HepG2 (cell line): ENCODE results near the gene GFPT1. TPM values are rescaled to one million over a fixed set of nuclear protein-coding genes. Genes with fewer than 3 reads are reported as not detected.

ENCODE experiments used
- AGO1 ChIP-seq: fragments of 200-400 bp; formaldehyde crosslinking; IDR thresholded peaks from 2 replicates; pipeline ENCODE4 v1.6.1; 2017; ENCODE audit warnings: mild to moderate bottlenecking, low read depth, low read length, moderate library complexity; ENCODE audit not compliant: poor library complexity, severe bottlenecking
- ATF1 ChIP-seq: IDR thresholded peaks from 2 replicates; pipeline ENCODE4 v1.6.1; 2016; ENCODE audit warnings: mild to moderate bottlenecking, control low read depth
- ELF3 ChIP-seq: IDR thresholded peaks from 2 replicates; pipeline ENCODE4 v1.6.1; 2016; ENCODE audit warnings: missing genetic modification reagents, missing compliant biosample characterization
- KDM5B ChIP-seq: sonication (generic); formaldehyde crosslinking; IDR thresholded peaks from 2 replicates; pipeline ENCODE4 v1.4.0; 2020; ENCODE audit warnings: missing genetic modification reagents, mild to moderate bottlenecking, borderline replicate concordance
- MED1 ChIP-seq: sonication (generic); formaldehyde crosslinking; IDR thresholded peaks from 2 replicates; pipeline ENCODE4 v1.4.0; 2020; ENCODE audit warnings: missing genetic modification reagents
- NFKB2 ChIP-seq: sonication (generic); formaldehyde crosslinking; IDR thresholded peaks from 2 replicates; pipeline ENCODE4 v1.4.0; 2020; ENCODE audit warnings: missing genetic modification reagents, borderline replicate concordance
- SIX1 ChIP-seq: sonication (generic); formaldehyde crosslinking; IDR thresholded peaks from 2 replicates; pipeline ENCODE4 v1.4.0; 2020; ENCODE audit warnings: missing genetic modification reagents, borderline replicate concordance
- ZFP90 ChIP-seq: sonication (generic); formaldehyde crosslinking; IDR thresholded peaks from 2 replicates; pipeline ENCODE4 v1.8.0; 2022; ENCODE audit warnings: missing genetic modification reagents, mild to moderate bottlenecking, inconsistent platforms, borderline replicate concordance
- ZKSCAN8 ChIP-seq: IDR thresholded peaks from 2 replicates; pipeline ENCODE4 v1.6.1; 2016; ENCODE audit warnings: borderline replicate concordance, missing genetic modification reagents, missing compliant biosample characterization
- ZNF10 ChIP-seq: sonication (generic); formaldehyde crosslinking; IDR thresholded peaks from 2 replicates; pipeline ENCODE4 v1.4.0; 2020; ENCODE audit warnings: mild to moderate bottlenecking, low read depth, missing genetic modification reagents, borderline replicate concordance
- ZNF354B ChIP-seq: sonication (generic); formaldehyde crosslinking; IDR thresholded peaks from 2 replicates; pipeline ENCODE4 v1.8.0; 2022; ENCODE audit warnings: mild to moderate bottlenecking, missing genetic modification reagents
- ZNF589 ChIP-seq: sonication (generic); formaldehyde crosslinking; conservative IDR thresholded peaks from 2 replicates; pipeline ENCODE4 v1.8.0; 2022; ENCODE audit warnings: mild to moderate bottlenecking, moderate library complexity, missing genetic modification reagents
- ZNF605 ChIP-seq: sonication (generic); formaldehyde crosslinking; IDR thresholded peaks from 2 replicates; pipeline ENCODE4 v1.8.0; 2022; ENCODE audit warnings: mild to moderate bottlenecking, missing genetic modification reagents
- polyA plus RNA-seq, 8 experiments: library from polyadenylated mRNA; depleted of rRNA in 3 of 8; stranded (reverse) in 7 of 8; unstranded in 1 of 8; fragments of >200 nt; fragmentation: Illumina TruSeq in 4 of 8; extraction: Trizol in 4 of 8; gene quantifications; 2 replicates each; pipeline versions ENCODE4 v1.2.1 to v1.2.3, GENCODE V29; 2011 to 2016; ENCODE audit warnings: low read depth in 4 of 8, missing spikeins in 1 of 8, mixed read lengths in 1 of 8; ENCODE audit not compliant: insufficient read depth in 1 of 8
- total RNA-seq, 5 experiments: library from RNA; depleted of rRNA; stranded (reverse); fragments of >200 nt; fragmentation: Illumina TruSeq; extraction: Trizol; gene quantifications; 2 replicates each; pipeline ENCODE4 v1.2.3, GENCODE V29; 2016; ENCODE audit warnings: low read depth in 1 of 5
- TF ChIP-seq, protein P1 (sequence below): sonication (generic); formaldehyde crosslinking; conservative IDR thresholded peaks from 2 replicates; pipeline ENCODE4 v1.4.0; 2020; ENCODE audit warnings: mild to moderate bottlenecking, missing genetic modification reagents, moderate library complexity
- TF ChIP-seq, protein P2 (sequence below): sonication (generic); formaldehyde crosslinking; IDR thresholded peaks from 2 replicates; pipeline ENCODE4 v1.5.0; 2020; ENCODE audit warnings: missing genetic modification reagents
- TF ChIP-seq, protein P3 (sequence below): sonication (generic); formaldehyde crosslinking; IDR thresholded peaks from 2 replicates; pipeline ENCODE4 v1.4.0; 2020; ENCODE audit warnings: missing genetic modification reagents
- TF ChIP-seq, protein P4 (sequence below): IDR thresholded peaks from 2 replicates; pipeline ENCODE4 v1.6.1; 2016; ENCODE audit warnings: low read depth, borderline replicate concordance
- TF ChIP-seq, protein P5 (sequence below): sonication (generic); formaldehyde crosslinking; IDR thresholded peaks from 2 replicates; pipeline ENCODE4 v1.4.0; 2020; ENCODE audit warnings: mild to moderate bottlenecking, missing genetic modification reagents

GFPT1 gene
- total and polyA plus RNA-seq, 2 of the 13 experiments (the other 11 are each of a cell fraction or from before 2014, with no cell fraction given), result 24.0 to 84.9 TPM

DNA sequence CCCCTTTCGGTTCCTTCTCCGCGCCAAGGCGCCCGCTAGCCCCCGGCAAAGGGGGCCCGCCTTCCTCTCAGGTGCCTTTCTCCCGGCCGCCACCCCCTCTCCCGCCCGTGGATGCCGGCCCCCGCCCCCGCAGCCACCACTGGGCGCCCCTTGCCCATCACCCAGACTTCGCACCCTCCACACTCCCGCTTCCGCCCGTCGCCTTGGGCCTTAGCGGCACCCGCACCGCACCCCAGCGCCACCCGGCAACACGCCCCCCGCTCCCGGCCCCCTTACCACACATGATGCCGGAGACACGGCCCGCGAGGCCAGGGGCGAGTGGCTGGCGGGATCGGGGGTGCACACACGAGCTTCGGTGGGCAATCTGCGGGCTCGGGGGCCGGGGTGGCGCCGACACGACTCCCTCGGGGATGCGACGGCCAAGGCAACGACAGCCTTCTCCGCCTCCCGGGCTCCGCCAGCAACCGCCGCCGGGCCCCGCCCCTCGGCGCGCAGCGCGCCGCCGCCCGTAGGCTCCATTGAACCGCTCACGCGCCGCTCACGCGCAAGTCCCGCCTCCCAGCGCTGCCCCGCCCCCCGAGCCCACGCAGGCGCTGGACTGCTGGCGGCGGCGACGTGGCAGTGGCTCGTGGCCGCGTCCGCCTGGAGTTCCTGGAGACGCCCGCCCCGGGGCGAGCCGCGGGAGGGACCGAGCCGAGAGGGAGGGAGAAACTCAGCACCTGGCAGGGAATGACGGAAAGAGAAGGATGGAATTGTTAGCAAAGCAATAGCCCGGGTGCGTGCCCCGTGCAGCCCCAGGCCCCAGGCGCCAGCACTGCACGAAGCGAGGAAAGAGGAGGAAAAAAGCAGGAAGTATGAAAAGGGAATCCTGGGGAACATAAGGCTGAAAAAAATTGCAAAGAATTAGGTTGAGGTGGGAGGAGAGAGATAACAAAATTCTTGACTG lies at the start of gene GFPT1 (continued):
- TF ChIP-seq, protein P1, sequence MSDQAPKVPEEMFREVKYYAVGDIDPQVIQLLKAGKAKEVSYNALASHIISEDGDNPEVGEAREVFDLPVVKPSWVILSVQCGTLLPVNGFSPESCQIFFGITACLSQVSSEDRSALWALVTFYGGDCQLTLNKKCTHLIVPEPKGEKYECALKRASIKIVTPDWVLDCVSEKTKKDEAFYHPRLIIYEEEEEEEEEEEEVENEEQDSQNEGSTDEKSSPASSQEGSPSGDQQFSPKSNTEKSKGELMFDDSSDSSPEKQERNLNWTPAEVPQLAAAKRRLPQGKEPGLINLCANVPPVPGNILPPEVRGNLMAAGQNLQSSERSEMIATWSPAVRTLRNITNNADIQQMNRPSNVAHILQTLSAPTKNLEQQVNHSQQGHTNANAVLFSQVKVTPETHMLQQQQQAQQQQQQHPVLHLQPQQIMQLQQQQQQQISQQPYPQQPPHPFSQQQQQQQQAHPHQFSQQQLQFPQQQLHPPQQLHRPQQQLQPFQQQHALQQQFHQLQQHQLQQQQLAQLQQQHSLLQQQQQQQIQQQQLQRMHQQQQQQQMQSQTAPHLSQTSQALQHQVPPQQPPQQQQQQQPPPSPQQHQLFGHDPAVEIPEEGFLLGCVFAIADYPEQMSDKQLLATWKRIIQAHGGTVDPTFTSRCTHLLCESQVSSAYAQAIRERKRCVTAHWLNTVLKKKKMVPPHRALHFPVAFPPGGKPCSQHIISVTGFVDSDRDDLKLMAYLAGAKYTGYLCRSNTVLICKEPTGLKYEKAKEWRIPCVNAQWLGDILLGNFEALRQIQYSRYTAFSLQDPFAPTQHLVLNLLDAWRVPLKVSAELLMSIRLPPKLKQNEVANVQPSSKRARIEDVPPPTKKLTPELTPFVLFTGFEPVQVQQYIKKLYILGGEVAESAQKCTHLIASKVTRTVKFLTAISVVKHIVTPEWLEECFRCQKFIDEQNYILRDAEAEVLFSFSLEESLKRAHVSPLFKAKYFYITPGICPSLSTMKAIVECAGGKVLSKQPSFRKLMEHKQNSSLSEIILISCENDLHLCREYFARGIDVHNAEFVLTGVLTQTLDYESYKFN (CRISPR knock-in tag), result 0 out of 2 replicates have a peak, but pooled peaks have one; percentile 36
- TF ChIP-seq ZFP90, result peak; percentile 78; the same call in 1 of the 2 replicates
- TF ChIP-seq ZNF589 (CRISPR knock-in tag), result peak; percentile 97
- TF ChIP-seq, protein P2, sequence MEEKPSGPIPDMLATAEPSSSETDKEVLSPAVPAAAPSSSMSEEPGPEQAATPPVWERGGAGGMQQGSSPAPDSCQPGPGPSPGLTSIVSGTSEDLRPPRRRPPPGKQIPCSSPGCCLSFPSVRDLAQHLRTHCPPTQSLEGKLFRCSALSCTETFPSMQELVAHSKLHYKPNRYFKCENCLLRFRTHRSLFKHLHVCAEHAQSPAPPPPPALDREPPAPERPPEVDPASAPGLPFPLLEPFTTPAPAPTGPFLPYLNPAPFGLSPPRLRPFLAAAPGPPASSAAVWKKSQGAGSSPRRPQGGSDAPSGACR (CRISPR knock-in tag), result peak; percentile 98
- TF ChIP-seq ZNF354B (CRISPR knock-in tag), result 0 out of 2 replicates have a peak, but pooled peaks have one; percentile 19
- TF ChIP-seq SIX1 (CRISPR knock-in tag), result 0 out of 2 replicates have a peak, but pooled peaks have one; percentile 7
- peak; percentile 80 for TF ChIP-seq ELF3 (CRISPR knock-in tag)
- TF ChIP-seq, protein P3, sequence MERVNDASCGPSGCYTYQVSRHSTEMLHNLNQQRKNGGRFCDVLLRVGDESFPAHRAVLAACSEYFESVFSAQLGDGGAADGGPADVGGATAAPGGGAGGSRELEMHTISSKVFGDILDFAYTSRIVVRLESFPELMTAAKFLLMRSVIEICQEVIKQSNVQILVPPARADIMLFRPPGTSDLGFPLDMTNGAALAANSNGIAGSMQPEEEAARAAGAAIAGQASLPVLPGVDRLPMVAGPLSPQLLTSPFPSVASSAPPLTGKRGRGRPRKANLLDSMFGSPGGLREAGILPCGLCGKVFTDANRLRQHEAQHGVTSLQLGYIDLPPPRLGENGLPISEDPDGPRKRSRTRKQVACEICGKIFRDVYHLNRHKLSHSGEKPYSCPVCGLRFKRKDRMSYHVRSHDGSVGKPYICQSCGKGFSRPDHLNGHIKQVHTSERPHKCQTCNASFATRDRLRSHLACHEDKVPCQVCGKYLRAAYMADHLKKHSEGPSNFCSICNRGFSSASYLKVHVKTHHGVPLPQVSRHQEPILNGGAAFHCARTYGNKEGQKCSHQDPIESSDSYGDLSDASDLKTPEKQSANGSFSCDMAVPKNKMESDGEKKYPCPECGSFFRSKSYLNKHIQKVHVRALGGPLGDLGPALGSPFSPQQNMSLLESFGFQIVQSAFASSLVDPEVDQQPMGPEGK (CRISPR knock-in tag), result peak; percentile 13; the same call in 1 of the 2 replicates
- TF ChIP-seq ZNF10 (CRISPR knock-in tag), result no peak
- TF ChIP-seq, protein P4, sequence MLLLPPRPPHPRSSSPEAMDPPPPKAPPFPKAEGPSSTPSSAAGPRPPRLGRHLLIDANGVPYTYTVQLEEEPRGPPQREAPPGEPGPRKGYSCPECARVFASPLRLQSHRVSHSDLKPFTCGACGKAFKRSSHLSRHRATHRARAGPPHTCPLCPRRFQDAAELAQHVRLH, result peak; percentile 83; the same call in 1 of the 2 replicates
- peak; percentile 70 for TF ChIP-seq AGO1
- TF ChIP-seq, protein P5, sequence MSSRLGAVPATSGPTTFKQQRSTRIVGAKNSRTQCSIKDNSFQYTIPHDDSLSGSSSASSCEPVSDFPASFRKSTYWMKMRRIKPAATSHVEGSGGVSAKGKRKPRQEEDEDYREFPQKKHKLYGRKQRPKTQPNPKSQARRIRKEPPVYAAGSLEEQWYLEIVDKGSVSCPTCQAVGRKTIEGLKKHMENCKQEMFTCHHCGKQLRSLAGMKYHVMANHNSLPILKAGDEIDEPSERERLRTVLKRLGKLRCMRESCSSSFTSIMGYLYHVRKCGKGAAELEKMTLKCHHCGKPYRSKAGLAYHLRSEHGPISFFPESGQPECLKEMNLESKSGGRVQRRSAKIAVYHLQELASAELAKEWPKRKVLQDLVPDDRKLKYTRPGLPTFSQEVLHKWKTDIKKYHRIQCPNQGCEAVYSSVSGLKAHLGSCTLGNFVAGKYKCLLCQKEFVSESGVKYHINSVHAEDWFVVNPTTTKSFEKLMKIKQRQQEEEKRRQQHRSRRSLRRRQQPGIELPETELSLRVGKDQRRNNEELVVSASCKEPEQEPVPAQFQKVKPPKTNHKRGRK (CRISPR knock-in tag), result peak; percentile 32; the same call in 1 of the 2 replicates
- TF ChIP-seq KDM5B (CRISPR knock-in tag), result peak; percentile 98
- TF ChIP-seq ATF1 (CRISPR knock-in tag), result no peak
- TF ChIP-seq NFKB2 (CRISPR knock-in tag), result peak; percentile 58; the same call in 1 of the 2 replicates
- TF ChIP-seq ZNF605 (CRISPR knock-in tag), result peak; percentile 60
- TF ChIP-seq MED1 (CRISPR knock-in tag), result peak; percentile 78
- peak; percentile 62; the same call in 1 of the 2 replicates for TF ChIP-seq ZKSCAN8
